GM12872 (cell line): Measurements from ENCODE around the gene RRP1B.

Experiments used
- CTCF ChIP-seq: IDR thresholded peaks from 3 replicates; pipeline ENCODE4 v1.5.1; 2011; ENCODE audit warnings: low read depth, mild to moderate bottlenecking, low read length, moderate library complexity; ENCODE audit not compliant: insufficient read depth

Gene RRP1B

GRCh38 chr21:43622796-43623195 is 36.6 kb upstream of the RRP1B start:
- TF ChIP-seq CTCF = no peak

DNA sequence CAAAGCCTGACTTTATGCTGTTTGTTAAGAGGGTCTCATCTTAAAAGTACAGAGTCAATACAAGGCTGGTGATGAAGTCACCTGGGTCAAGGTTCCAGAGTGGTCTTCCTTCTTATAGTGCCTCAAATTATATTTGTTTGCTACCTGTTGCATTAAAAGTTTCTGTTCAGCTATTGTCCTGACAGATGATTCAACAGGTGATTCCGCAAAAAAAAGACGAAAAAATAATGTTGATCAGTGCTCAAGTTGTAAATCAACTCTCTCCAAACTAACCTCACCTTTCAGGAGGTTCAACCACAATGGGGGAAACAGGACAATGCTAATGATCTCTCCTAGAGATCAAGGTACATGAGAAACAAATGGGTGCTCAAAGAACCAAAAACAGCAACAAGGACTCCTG is 35.8 kb upstream of the RRP1B start:
- no peak for TF ChIP-seq CTCF

GRCh38 chr21:43624339-43624738 is 35.0 kb upstream of the RRP1B start:
- no peak for TF ChIP-seq CTCF

GRCh38 chr21:43626390-43626789 is 33.0 kb upstream of the RRP1B start:
- TF ChIP-seq CTCF = no peak

GRCh38 chr21:43627527-43627926 is 31.8 kb upstream of the RRP1B start:
- no peak for TF ChIP-seq CTCF

- TF ChIP-seq CTCF = no peak
Measured at GRCh38 chr21:43631411-43632107, 27.8 kb upstream of the RRP1B start.

- no peak for TF ChIP-seq CTCF
Measured at GRCh38 chr21:43632373-43632905, 26.9 kb upstream of the RRP1B start.
